ENCODE data around the gene GIPC2. TPM values are rescaled to one million over a fixed set of nuclear protein-coding genes. Genes with fewer than 3 reads are reported as not detected.

GIPC2 gene
- total RNA-seq, 1 donor, result 0.63 TPM

- no peak overlapping the region for H3K4me3 ChIP-seq (ENCODE audit: low read depth, low read length)
- TF ChIP-seq CTCF (IDR thresholded peaks at IDR 0.05; ENCODE audit: insufficient read depth, low read length), result no peak
- DNase-seq (ENCODE audit: low read depth), result no peak
Observed at GRCh38 chr1:78044796-78045562, 787 bp upstream of the GIPC2 start.

DNA sequence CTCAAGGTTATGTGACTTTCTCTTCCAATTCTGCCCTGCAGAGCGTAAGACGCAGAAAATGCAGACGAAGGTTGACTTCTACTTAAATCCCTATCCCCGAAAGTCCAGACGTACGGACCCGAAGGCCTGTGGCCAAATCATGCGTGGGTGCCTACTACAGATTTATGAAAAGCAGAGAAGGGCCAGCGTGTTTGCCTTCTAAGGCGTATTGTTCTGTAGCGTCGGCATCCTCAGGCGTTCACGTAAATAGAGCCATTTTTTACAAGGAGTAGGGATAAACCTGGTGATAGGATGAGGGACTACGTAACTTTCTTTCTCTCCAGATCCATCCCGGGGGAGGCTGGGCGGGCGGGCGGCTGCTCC, 222 bp upstream of the GIPC2 start:
- peak overlapping the region; percentile 63 for H3K4me3 ChIP-seq (ENCODE audit: low read depth, low read length)
- TF ChIP-seq CTCF (IDR thresholded peaks at IDR 0.05; ENCODE audit: insufficient read depth, low read length), result no peak
- DNase-seq (ENCODE audit: low read depth), result no peak

DNA sequence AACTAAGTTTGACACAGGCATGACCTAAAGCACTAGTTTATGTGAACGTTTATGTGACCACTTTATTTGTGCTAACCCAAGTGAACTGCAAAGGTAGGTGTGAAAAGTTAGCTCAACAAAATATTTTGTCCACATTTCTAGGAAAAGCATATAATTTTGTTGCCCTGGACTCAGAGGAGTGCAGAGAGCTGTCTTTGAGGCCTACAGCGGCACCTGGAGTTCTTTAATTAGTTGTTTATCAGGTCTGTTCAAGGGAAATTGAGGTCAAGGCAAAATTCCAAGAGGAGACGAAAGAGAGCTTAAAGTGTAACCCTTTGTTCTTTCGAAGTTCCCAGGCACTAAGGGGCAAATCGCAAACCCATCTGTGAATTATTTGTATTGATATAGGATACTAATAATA, 1.3 kb downstream of the GIPC2 start:
- no peak overlapping the region for H3K4me3 ChIP-seq (ENCODE audit: low read depth, low read length)
- TF ChIP-seq CTCF (IDR thresholded peaks at IDR 0.05; ENCODE audit: insufficient read depth, low read length), result no peak
- DNase-seq (ENCODE audit: low read depth), result no peak

GRCh38 chr1:78047631-78048030, 1.9 kb downstream of the GIPC2 start:
- no peak for DNase-seq (ENCODE audit: low read depth)
- TF ChIP-seq CTCF (IDR thresholded peaks at IDR 0.05; ENCODE audit: insufficient read depth, low read length), result no peak
- H3K4me3 ChIP-seq (ENCODE audit: low read depth, low read length), result no peak overlapping the region

- H3K4me3 ChIP-seq (ENCODE audit: low read depth, low read length), result no peak overlapping the region
- TF ChIP-seq CTCF (IDR thresholded peaks at IDR 0.05; ENCODE audit: insufficient read depth, low read length), result no peak
- DNase-seq (ENCODE audit: low read depth), result no peak
Observed at GRCh38 chr1:78048446-78048845, 2.7 kb downstream of the GIPC2 start.

- no peak for TF ChIP-seq CTCF (IDR thresholded peaks at IDR 0.05; ENCODE audit: insufficient read depth, low read length)
- H3K4me3 ChIP-seq (ENCODE audit: low read depth, low read length), result no peak overlapping the region
- no peak for DNase-seq (ENCODE audit: low read depth)
Observed at GRCh38 chr1:78049396-78049795, 3.6 kb downstream of the GIPC2 start.

GRCh38 chr1:78051005-78051404, 5.2 kb downstream of the GIPC2 start:
- no peak overlapping the region for H3K4me3 ChIP-seq (ENCODE audit: low read depth, low read length)
- no peak for TF ChIP-seq CTCF (IDR thresholded peaks at IDR 0.05; ENCODE audit: insufficient read depth, low read length)
- DNase-seq (ENCODE audit: low read depth), result no peak
